Nephron progenitor cell (in vitro differentiated cells): ENCODE data around the gene ARHGEF26.

Source experiments
- DNase-seq: peaks from one replicate; pipeline ENCODE4 v3.0.0; 2021
- H3K27ac Mint-ChIP-seq: 2 replicates; pipeline ENCODE4 v1.8.0; 2021; ENCODE audit warnings: mild to moderate bottlenecking, moderate library complexity, mixed read lengths
- H3K27me3 Mint-ChIP-seq: 2 replicates; pipeline ENCODE4 v1.8.0; 2021; ENCODE audit warnings: mild to moderate bottlenecking, low read depth, mixed read lengths; ENCODE audit not compliant: poor library complexity
- H3K36me3 Mint-ChIP-seq: 2 replicates; pipeline ENCODE4 v1.8.0; 2021; ENCODE audit warnings: low read depth, mixed read lengths
- H3K4me1 Mint-ChIP-seq: 2 replicates; pipeline ENCODE4 v1.8.0; 2021; ENCODE audit warnings: mixed read lengths
- H3K4me3 Mint-ChIP-seq: 2 replicates; pipeline ENCODE4 v1.8.0; 2021; ENCODE audit warnings: mild to moderate bottlenecking, moderate library complexity, mixed read lengths
- H3K9me3 Mint-ChIP-seq: 2 replicates; pipeline ENCODE4 v1.8.0; 2021; ENCODE audit warnings: mild to moderate bottlenecking, moderate library complexity, mixed read lengths
- TF ChIP-seq, protein P1 (sequence below): fragments of 200-600 bp; sonication (generic); IDR thresholded peaks from 2 replicates; pipeline ENCODE4 v1.5.0; 2021; ENCODE audit warnings: antibody characterized with exemption

Gene ARHGEF26

GRCh38 chr3:154285221-154285620, 164.0 kb downstream of the ARHGEF26 start:
- Mint-ChIP-seq H3K4me1 (peaks cover 28% of the 10 kb centered on the region), H3K27ac (peak overlapping the region; percentile 98), H3K4me3 (peak overlapping the region; percentile 54), H3K9me3 (no peaks in the 10 kb centered on the region), H3K27me3 (no peaks in the 10 kb centered on the region), H3K36me3 (peaks cover 79% of the 10 kb centered on the region)
- no peak for DNase-seq
- TF ChIP-seq, protein P1, sequence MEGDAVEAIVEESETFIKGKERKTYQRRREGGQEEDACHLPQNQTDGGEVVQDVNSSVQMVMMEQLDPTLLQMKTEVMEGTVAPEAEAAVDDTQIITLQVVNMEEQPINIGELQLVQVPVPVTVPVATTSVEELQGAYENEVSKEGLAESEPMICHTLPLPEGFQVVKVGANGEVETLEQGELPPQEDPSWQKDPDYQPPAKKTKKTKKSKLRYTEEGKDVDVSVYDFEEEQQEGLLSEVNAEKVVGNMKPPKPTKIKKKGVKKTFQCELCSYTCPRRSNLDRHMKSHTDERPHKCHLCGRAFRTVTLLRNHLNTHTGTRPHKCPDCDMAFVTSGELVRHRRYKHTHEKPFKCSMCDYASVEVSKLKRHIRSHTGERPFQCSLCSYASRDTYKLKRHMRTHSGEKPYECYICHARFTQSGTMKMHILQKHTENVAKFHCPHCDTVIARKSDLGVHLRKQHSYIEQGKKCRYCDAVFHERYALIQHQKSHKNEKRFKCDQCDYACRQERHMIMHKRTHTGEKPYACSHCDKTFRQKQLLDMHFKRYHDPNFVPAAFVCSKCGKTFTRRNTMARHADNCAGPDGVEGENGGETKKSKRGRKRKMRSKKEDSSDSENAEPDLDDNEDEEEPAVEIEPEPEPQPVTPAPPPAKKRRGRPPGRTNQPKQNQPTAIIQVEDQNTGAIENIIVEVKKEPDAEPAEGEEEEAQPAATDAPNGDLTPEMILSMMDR = no peak

GRCh38 chr3:154290187-154290586, 169.0 kb downstream of the ARHGEF26 start:
- Mint-ChIP-seq H3K36me3 (peaks cover 73% of the 10 kb centered on the region), H3K4me1 (peaks cover 21% of the 10 kb centered on the region), H3K27me3 (no peaks in the 10 kb centered on the region), H3K4me3 (no peak overlapping the region), H3K9me3 (no peaks in the 10 kb centered on the region), H3K27ac (no peak overlapping the region)
- TF ChIP-seq, protein P1 = no peak
- no peak for DNase-seq

- TF ChIP-seq, protein P1 = no peak
- H3K27me3 Mint-ChIP-seq = peaks cover 2% of the 10 kb centered on the region
- no peak for DNase-seq
- H3K9me3 Mint-ChIP-seq = no peaks in the 10 kb centered on the region
- H3K36me3 Mint-ChIP-seq = peaks cover 69% of the 10 kb centered on the region
- H3K4me3 Mint-ChIP-seq = no peak overlapping the region
- no peak overlapping the region for H3K27ac Mint-ChIP-seq
- H3K4me1 Mint-ChIP-seq = no peaks in the 10 kb centered on the region
Measured at GRCh38 chr3:154294016-154294415, 172.8 kb downstream of the ARHGEF26 start.

DNA sequence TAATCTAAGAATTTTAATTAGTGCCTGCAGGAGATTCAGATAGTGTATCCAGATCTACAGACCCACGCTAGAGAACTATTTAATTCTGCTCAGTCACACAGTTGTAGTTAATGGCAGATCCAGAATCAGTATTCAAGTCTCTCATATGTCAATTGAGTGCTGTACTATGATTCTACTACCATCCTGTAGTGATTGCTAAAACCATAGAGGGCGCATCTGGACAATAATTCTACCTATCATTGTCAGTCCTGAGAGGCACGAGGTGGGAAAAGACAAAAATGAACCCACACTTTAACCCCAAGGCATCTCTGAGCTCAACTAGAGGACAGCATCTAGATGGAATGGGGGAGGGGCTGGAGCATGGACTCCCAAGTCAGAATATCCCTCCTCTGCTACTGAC, 180.4 kb downstream of the ARHGEF26 start:
- H3K4me1 Mint-ChIP-seq = no peaks in the 10 kb centered on the region

GRCh38 chr3:154304116-154304786, 183.1 kb downstream of the ARHGEF26 start:
- H3K36me3 Mint-ChIP-seq = peaks cover 77% of the 10 kb centered on the region

More for the DNA sequence above, 180.4 kb downstream of the ARHGEF26 start:
- no peaks in the 10 kb centered on the region for H3K27me3 Mint-ChIP-seq
- no peak for DNase-seq
- no peaks in the 10 kb centered on the region for H3K9me3 Mint-ChIP-seq
- peaks cover 77% of the 10 kb centered on the region for H3K36me3 Mint-ChIP-seq
- TF ChIP-seq, protein P1 = no peak
- peak overlapping the region; percentile 35 for H3K27ac Mint-ChIP-seq
- H3K4me3 Mint-ChIP-seq = no peak overlapping the region

More at GRCh38 chr3:154304116-154304786, 183.1 kb downstream of the ARHGEF26 start:
- H3K4me3 Mint-ChIP-seq = no peak overlapping the region
- TF ChIP-seq, protein P1 = no peak
- no peaks in the 10 kb centered on the region for H3K9me3 Mint-ChIP-seq
- H3K27me3 Mint-ChIP-seq = no peaks in the 10 kb centered on the region
- H3K4me1 Mint-ChIP-seq = no peaks in the 10 kb centered on the region
- no peak overlapping the region for H3K27ac Mint-ChIP-seq
- DNase-seq = no peak
